DND-41 (cell line): ENCODE measurements around the gene CACNB4.

Source experiments
- CTCF ChIP-seq: IDR thresholded peaks from 2 replicates; pipeline ENCODE4 v1.5.1; 2012; ENCODE audit warnings: borderline replicate concordance, low read length, moderate library complexity, mild to moderate bottlenecking; ENCODE audit not compliant: poor library complexity, severe bottlenecking; ENCODE audit errors: extremely low read depth
- EZH2 ChIP-seq: IDR thresholded peaks from 3 replicates; pipeline ENCODE4 v1.6.1; 2012; ENCODE audit warnings: borderline replicate concordance, low read depth, mild to moderate bottlenecking, moderate library complexity, low read length, inconsistent platforms; ENCODE audit not compliant: severe bottlenecking

DNA sequence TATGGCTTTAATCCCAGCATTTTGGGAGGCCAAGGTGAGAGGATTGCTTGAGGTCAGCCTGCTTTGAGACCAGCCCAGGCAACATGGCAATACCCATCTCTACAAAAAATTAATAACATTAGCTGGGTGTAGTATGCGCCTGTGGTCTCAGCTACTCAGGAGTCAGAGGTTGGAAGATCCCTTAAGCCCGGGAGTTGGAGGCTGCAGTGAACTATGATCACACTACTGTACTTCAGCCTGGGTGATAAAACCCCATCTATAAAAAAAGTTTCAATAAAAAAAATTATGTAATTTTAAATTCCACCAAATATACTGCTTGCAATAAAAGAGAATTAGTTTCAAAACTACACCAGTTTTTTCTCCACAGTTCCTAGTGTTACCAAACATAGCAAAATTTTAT is 23.3 kb upstream of the CACNB4 start:
- TF ChIP-seq CTCF (no peak), EZH2 (no peak)
